Activated CD4-positive, alpha-beta T cell treated with anti-CD3 and anti-CD28 coated beads, Interleukin-2, amount 10 ng/mL, durations not matched to agents 24 days and 14 days (primary cell): ENCODE data around the gene RBM48. TPM values are rescaled to one million over a fixed set of nuclear protein-coding genes. Genes with fewer than 3 reads are reported as not detected.
"Not testable (repeated sequence)": the region's sequence is repeated elsewhere in the genome, so short reads cannot be mapped to it uniquely, and the experiment has no call there.

Experiments used
- DNase-seq: peaks from one replicate; pipeline ENCODE4 v3.0.0; 2022
- H3K27ac Mint-ChIP-seq: one replicate; pipeline ENCODE4 v1.8.0; 2022; ENCODE audit warnings: mild to moderate bottlenecking, mixed read lengths
- H3K27me3 Mint-ChIP-seq: one replicate; pipeline ENCODE4 v1.8.0; 2022; ENCODE audit warnings: mixed read lengths
- H3K36me3 Mint-ChIP-seq: one replicate; pipeline ENCODE4 v1.8.0; 2022; ENCODE audit warnings: low read depth, mild to moderate bottlenecking, mixed read lengths
- H3K4me1 Mint-ChIP-seq: one replicate; pipeline ENCODE4 v1.8.0; 2021; ENCODE audit warnings: mixed read lengths
- H3K4me3 Mint-ChIP-seq: one replicate; pipeline ENCODE4 v1.8.0; 2022; ENCODE audit warnings: mild to moderate bottlenecking, moderate library complexity, mixed read lengths
- H3K9me3 Mint-ChIP-seq: one replicate; pipeline ENCODE4 v1.8.0; 2021; ENCODE audit warnings: mixed read lengths
- intact Hi-C: fragments of 100-400 bp; cut with micrococcal nuclease; formaldehyde crosslinking; loops from one replicate; pipeline ENCODE4 v1.15.1; 2023
- total RNA-seq: library from RNA; stranded (reverse); gene quantifications from 2 replicates; pipeline ENCODE4 v1.2.3, GENCODE V29; 2022

RBM48 gene
- 14.4 and 17.3 TPM in 2 replicates for total RNA-seq

DNA sequence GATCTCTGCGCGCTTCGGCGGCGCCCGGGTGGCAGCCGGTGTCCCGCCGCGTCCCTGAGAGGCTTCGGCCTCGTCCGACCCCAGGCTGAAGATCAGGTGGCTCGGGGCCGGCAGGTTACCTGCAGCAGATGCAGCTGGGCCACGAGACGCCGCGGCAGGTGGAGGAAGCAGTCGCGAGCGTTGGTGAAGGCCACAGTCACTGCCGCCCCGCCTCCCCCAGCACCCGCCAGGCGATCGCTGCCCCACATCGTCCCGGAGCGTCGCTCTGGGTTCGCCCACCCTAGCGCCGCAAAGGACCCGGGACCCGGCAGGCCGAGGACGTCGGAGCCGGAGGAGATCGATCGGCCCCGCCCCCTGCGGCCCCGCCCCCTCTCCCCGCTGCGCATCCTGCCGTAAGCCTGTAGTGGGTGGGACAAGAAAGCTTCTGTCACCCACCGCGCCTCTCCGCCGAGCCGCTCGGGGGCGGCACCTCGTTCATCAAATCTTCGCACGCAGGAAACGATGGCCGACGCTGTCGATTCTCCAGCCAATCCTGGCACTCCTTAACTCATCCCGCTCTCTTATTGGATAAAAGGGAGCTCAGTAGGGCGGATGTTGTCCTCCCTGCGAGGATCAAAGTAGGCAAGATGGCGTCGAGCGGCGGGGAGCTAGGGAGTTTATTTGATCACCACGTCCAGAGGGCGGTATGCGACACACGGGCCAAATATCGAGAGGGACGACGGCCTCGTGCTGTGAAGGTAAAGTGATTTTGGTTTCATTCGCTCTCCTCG, at the start of gene RBM48, which contains the start of gene PEX1:
Gene RBM48, plus strand, starts transcription at position 608 of the 770 bp plus-strand sequence. Its CDS starts 19 bp downstream, at position 627.
Gene PEX1, minus strand, starts transcription at position 333 of the 770 bp plus-strand sequence. Its CDS starts 85 bp downstream, at position 248.
- peak; percentile 98 for DNase-seq
- Mint-ChIP-seq H3K4me3 (peak within 1 kb of the TSS; percentile 98), H3K27ac (peak within 1 kb of the TSS; percentile 98)

GRCh38 chr7:92479146-92479545, 49.4 kb upstream of the RBM48 start:
- DNase-seq, H3K9me3 Mint-ChIP-seq, H3K36me3 Mint-ChIP-seq, H3K4me1 Mint-ChIP-seq, H3K4me3 Mint-ChIP-seq, H3K27me3 Mint-ChIP-seq, intact Hi-C loops, H3K27ac Mint-ChIP-seq: not testable (repeated sequence)

More for the DNA sequence above, at the start of gene RBM48, which contains the start of gene PEX1:
- Mint-ChIP-seq H3K36me3 (peaks cover 29% of the 10 kb centered on the region), H3K27me3 (peaks cover 2% of the 10 kb centered on the region), H3K9me3 (peaks cover 4% of the 10 kb centered on the region), H3K4me1 (peaks cover 22% of the 10 kb centered on the region)
- intact Hi-C loops = loop anchor here (1.0 to 5.0 kb wide), 13 partner anchors 44 to 1474 kb away; partner anchors contain the start of genes AKAP9, ANKIB1, BET1 and CYP51A1

DNA sequence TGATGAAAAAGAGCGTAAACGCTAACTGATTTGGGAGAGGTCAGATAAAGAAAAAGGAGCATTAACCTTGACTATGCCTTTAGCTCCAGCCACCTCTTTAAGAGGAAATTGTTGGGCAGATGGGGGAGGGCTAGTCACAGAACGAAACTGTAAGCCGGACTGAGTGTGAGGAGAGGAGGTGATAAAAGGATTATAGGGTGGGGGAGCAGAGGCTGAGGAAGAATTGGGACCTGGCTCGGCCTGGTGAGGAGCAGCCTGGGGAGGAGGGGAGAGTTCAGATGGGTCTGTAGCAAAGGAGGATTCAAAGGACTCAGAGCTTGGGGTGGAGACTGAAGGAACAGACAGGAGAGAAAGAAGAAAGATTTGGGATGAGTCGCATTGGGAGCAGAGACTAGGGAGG, 45.0 kb upstream of the RBM48 start:
- H3K9me3 Mint-ChIP-seq, intact Hi-C loops, H3K4me1 Mint-ChIP-seq, DNase-seq, H3K27me3 Mint-ChIP-seq, H3K4me3 Mint-ChIP-seq, H3K36me3 Mint-ChIP-seq, H3K27ac Mint-ChIP-seq: not testable (repeated sequence)

DNA sequence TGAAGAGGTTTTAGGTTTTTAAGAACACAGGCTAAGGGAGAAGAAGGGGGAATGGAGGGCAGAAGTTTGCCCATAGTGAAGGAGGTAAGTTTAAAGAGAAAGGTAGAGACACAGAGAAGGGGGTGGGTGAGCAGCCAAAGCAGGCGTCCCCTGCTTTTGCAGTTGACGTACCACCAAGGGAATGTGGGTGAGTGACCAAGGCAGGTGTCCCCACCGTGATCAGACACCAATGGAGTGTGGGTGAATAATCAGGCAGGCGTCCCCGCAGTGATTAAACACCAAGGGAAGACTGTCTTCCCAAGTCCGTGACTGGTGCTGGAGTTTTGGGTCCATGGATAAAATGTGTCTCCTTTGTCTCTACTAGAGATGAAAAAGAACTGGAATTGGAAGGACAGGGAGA, 44.4 kb upstream of the RBM48 start:
- H3K4me1 Mint-ChIP-seq, DNase-seq, H3K27ac Mint-ChIP-seq, H3K9me3 Mint-ChIP-seq, H3K4me3 Mint-ChIP-seq, intact Hi-C loops, H3K36me3 Mint-ChIP-seq, H3K27me3 Mint-ChIP-seq: not testable (repeated sequence)

- intact Hi-C loops = no loop called here
- no peaks in the 10 kb centered on the region for H3K9me3 Mint-ChIP-seq
Measured at GRCh38 chr7:92485267-92485892, 43.2 kb upstream of the RBM48 start.

GRCh38 chr7:92485974-92486373, 42.6 kb upstream of the RBM48 start:
- Mint-ChIP-seq H3K9me3 (no peaks in the 10 kb centered on the region), H3K36me3 (peaks cover 12% of the 10 kb centered on the region), H3K27me3 (no peaks in the 10 kb centered on the region), H3K4me3 (no peak overlapping the region), H3K27ac (no peak overlapping the region), H3K4me1 (no peaks in the 10 kb centered on the region)
- DNase-seq = no peak
- intact Hi-C loops = no loop called here

More at GRCh38 chr7:92485267-92485892, 43.2 kb upstream of the RBM48 start:
- Mint-ChIP-seq H3K4me1 (no peaks in the 10 kb centered on the region), H3K27me3 (no peaks in the 10 kb centered on the region), H3K36me3 (peaks cover 11% of the 10 kb centered on the region), H3K27ac (no peak overlapping the region), H3K4me3 (no peak overlapping the region)
- DNase-seq = no peak

DNA sequence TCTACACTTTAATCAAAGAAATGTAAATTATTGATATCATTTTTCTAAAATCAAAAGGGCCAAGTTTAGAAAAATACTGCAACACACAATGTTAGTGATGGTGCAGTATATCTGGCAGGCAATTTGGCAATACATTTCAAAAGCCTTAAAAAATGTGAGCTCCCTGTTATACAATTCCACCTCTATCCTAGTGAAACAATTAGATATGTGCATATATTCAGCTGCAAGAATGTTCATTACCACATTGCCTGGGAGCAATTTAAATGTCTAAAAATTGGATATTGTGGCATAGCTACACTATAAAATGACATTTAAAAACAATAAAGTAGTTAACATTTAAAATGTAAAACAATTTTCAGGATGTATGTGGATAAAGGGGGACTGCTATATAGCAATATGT, 40.8 kb upstream of the RBM48 start:
- peaks cover 18% of the 10 kb centered on the region for H3K36me3 Mint-ChIP-seq
- no peaks in the 10 kb centered on the region for H3K9me3 Mint-ChIP-seq
- no peaks in the 10 kb centered on the region for H3K27me3 Mint-ChIP-seq
- no peak for DNase-seq
- no peaks in the 10 kb centered on the region for H3K4me1 Mint-ChIP-seq
- intact Hi-C loops = no loop called here
- no peak overlapping the region for H3K4me3 Mint-ChIP-seq
- H3K27ac Mint-ChIP-seq = no peak overlapping the region

GRCh38 chr7:92489634-92490033, 39.0 kb upstream of the RBM48 start:
- H3K27me3 Mint-ChIP-seq = no peaks in the 10 kb centered on the region

GRCh38 chr7:92496876-92497275, 31.7 kb upstream of the RBM48 start:
- H3K27ac Mint-ChIP-seq = no peak overlapping the region
- H3K27me3 Mint-ChIP-seq = no peaks in the 10 kb centered on the region
- no peaks in the 10 kb centered on the region for H3K9me3 Mint-ChIP-seq
- H3K36me3 Mint-ChIP-seq = peaks cover 28% of the 10 kb centered on the region
- peak; percentile 14 for DNase-seq
- no peak overlapping the region for H3K4me3 Mint-ChIP-seq
- intact Hi-C loops = no loop called here
- no peaks in the 10 kb centered on the region for H3K4me1 Mint-ChIP-seq

More at GRCh38 chr7:92489634-92490033, 39.0 kb upstream of the RBM48 start:
- intact Hi-C loops = no loop called here
- Mint-ChIP-seq H3K9me3 (no peaks in the 10 kb centered on the region), H3K4me3 (no peak overlapping the region), H3K27ac (no peak overlapping the region), H3K36me3 (peaks cover 24% of the 10 kb centered on the region), H3K4me1 (no peaks in the 10 kb centered on the region)
- DNase-seq = peak; percentile 22

DNA sequence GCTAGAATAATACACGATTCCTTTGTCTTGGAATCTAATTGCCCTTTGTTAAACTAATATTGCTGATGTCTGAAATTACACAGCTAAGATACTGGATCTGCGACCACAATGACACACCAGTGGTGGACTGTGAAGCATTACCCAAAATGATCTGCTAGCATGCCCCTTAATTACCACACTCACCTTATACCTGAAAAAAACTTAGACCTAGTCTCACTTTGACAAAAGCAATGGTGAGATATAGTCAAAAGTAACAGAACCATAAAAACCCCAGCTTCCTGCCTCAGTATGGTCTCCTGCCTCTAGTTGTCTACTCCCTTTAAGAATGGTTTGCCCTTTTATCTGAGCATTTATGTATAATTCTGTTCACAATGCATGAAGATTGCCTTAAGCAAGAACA, 30.0 kb upstream of the RBM48 start:
- Mint-ChIP-seq H3K9me3 (no peaks in the 10 kb centered on the region), H3K4me3 (no peak overlapping the region)

GRCh38 chr7:92503767-92504166, 24.8 kb upstream of the RBM48 start:
- H3K27ac Mint-ChIP-seq = no peak overlapping the region
- H3K9me3 Mint-ChIP-seq = no peaks in the 10 kb centered on the region
- peak; percentile 53 for DNase-seq
- intact Hi-C loops = no loop called here
- H3K36me3 Mint-ChIP-seq = peaks cover 27% of the 10 kb centered on the region
- H3K4me1 Mint-ChIP-seq = peaks cover 8% of the 10 kb centered on the region
- no peak overlapping the region for H3K4me3 Mint-ChIP-seq
- no peaks in the 10 kb centered on the region for H3K27me3 Mint-ChIP-seq

More for the DNA sequence above, 30.0 kb upstream of the RBM48 start:
- H3K36me3 Mint-ChIP-seq = peaks cover 28% of the 10 kb centered on the region
- H3K27ac Mint-ChIP-seq = no peak overlapping the region
- peaks cover 2% of the 10 kb centered on the region for H3K4me1 Mint-ChIP-seq
- H3K27me3 Mint-ChIP-seq = no peaks in the 10 kb centered on the region
- peak; percentile 42 for DNase-seq
- intact Hi-C loops = no loop called here

DNA sequence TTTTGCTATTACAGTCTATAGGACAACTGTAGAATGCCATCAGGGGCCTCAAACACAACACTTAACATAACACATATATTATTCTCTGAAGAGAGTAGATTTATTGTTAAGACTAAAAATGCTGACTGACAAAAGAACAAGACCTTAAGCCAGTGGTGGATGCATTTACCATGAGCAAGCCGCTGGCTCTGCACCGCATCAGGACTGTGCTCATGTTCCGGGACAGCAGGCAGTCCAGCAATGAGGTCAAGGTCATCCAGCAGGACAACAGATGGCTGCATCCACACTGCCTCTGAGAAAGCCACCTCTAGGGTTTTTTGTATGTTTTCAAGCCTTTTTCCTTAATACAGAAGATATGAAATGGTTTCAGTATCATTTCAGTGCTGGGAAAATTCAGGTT, 24.0 kb upstream of the RBM48 start:
- no peak overlapping the region for H3K27ac Mint-ChIP-seq
- H3K4me1 Mint-ChIP-seq = peaks cover 8% of the 10 kb centered on the region
- H3K9me3 Mint-ChIP-seq = no peaks in the 10 kb centered on the region
- no peak for DNase-seq
- no peaks in the 10 kb centered on the region for H3K27me3 Mint-ChIP-seq
- intact Hi-C loops = no loop called here
- H3K4me3 Mint-ChIP-seq = no peak overlapping the region
- peaks cover 23% of the 10 kb centered on the region for H3K36me3 Mint-ChIP-seq

DNA sequence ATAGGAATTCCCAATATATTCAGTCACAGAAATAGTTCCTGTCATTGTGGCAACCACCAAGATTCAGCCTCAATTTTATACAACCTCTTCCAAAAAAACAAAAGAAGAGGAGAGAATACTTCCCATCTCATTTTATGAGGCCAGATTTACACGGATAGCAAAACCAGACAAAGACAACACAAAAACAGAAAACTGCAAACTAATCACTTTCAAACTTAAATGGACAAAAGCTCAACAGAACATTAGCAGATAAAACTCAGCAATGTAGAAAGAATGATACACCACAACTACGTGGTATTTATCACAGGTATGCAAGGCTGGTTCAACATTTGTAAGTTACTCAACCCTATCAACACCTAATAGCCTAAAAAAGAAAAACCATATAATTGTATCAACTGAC, 22.2 kb upstream of the RBM48 start:
- Mint-ChIP-seq H3K4me1 (peaks cover 8% of the 10 kb centered on the region), H3K4me3 (no peak overlapping the region), H3K9me3 (no peaks in the 10 kb centered on the region), H3K36me3 (peaks cover 15% of the 10 kb centered on the region), H3K27ac (no peak overlapping the region), H3K27me3 (no peaks in the 10 kb centered on the region)
- no peak for DNase-seq
- intact Hi-C loops = no loop called here

DNA sequence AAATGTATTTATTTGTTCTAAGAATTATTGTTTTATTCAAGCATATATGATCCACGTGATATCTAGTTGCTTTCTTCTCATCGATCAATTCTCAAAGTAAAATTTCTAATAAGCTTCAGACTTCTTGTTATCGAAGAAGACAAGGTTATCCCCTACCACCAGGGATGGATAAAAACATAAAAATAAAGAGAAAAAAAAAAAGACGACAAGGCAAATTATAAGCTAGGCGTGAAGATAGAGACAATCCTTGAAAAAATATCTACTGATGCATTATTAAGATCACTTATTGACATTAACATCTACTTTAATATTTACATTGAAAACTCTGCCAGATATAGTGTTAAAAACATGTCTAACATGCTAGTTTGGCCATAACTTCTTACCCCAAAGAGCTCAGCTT, 19.6 kb upstream of the RBM48 start:
- no peaks in the 10 kb centered on the region for H3K9me3 Mint-ChIP-seq
- H3K4me1 Mint-ChIP-seq = peaks cover 2% of the 10 kb centered on the region
- DNase-seq = no peak
- peaks cover 12% of the 10 kb centered on the region for H3K36me3 Mint-ChIP-seq
- no peak overlapping the region for H3K27ac Mint-ChIP-seq
- intact Hi-C loops = no loop called here
- H3K4me3 Mint-ChIP-seq = no peak overlapping the region
- no peaks in the 10 kb centered on the region for H3K27me3 Mint-ChIP-seq
